ENCODE data around the gene SPINK5.

DNA sequence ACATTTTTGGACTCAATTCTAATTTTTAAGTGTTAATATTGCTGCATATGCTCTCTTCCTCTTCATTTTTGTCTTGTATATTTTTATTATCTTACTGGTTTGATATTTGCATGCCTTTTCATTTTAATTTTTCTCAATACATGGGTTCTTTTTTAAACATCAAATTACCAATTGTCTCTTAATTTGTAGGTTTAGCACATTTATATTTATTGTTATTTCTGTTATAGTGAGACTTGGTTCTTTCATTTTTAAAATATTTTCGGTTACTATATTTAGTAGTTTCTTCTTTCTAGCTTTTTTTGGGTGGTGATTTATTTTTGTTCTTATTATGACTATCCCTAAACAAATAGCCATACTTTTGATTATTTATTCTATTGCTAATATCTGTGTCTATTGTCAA lies 19.4 kb downstream of the SPINK5 start:
- no peak for TF ChIP-seq MAFK (IDR thresholded peaks at IDR 0.05; ENCODE audit: partially characterized antibody)
- TF ChIP-seq, protein P1, sequence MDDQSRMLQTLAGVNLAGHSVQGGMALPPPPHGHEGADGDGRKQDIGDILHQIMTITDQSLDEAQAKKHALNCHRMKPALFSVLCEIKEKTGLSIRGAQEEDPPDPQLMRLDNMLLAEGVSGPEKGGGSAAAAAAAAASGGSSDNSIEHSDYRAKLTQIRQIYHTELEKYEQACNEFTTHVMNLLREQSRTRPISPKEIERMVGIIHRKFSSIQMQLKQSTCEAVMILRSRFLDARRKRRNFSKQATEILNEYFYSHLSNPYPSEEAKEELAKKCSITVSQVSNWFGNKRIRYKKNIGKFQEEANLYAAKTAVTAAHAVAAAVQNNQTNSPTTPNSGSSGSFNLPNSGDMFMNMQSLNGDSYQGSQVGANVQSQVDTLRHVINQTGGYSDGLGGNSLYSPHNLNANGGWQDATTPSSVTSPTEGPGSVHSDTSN (IDR thresholded peaks at IDR 0.05), result no peak
- TF ChIP-seq KDM1A (IDR thresholded peaks at IDR 0.05; ENCODE audit: low read depth), result no peak
- TF ChIP-seq ZSCAN20 (CRISPR knock-in tag; IDR thresholded peaks at IDR 0.05), result no peak
- TF ChIP-seq, protein P2, sequence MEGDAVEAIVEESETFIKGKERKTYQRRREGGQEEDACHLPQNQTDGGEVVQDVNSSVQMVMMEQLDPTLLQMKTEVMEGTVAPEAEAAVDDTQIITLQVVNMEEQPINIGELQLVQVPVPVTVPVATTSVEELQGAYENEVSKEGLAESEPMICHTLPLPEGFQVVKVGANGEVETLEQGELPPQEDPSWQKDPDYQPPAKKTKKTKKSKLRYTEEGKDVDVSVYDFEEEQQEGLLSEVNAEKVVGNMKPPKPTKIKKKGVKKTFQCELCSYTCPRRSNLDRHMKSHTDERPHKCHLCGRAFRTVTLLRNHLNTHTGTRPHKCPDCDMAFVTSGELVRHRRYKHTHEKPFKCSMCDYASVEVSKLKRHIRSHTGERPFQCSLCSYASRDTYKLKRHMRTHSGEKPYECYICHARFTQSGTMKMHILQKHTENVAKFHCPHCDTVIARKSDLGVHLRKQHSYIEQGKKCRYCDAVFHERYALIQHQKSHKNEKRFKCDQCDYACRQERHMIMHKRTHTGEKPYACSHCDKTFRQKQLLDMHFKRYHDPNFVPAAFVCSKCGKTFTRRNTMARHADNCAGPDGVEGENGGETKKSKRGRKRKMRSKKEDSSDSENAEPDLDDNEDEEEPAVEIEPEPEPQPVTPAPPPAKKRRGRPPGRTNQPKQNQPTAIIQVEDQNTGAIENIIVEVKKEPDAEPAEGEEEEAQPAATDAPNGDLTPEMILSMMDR (IDR thresholded peaks at IDR 0.05), result no peak
- TF ChIP-seq NR3C1 (IDR thresholded peaks at IDR 0.05), result no peak
- TF ChIP-seq NPAS2 (CRISPR knock-in tag; IDR thresholded peaks at IDR 0.05; ENCODE audit: borderline replicate concordance), result no peak
- TF ChIP-seq SREBF2 (IDR thresholded peaks at IDR 0.05), result no peak
- TF ChIP-seq, protein P3, sequence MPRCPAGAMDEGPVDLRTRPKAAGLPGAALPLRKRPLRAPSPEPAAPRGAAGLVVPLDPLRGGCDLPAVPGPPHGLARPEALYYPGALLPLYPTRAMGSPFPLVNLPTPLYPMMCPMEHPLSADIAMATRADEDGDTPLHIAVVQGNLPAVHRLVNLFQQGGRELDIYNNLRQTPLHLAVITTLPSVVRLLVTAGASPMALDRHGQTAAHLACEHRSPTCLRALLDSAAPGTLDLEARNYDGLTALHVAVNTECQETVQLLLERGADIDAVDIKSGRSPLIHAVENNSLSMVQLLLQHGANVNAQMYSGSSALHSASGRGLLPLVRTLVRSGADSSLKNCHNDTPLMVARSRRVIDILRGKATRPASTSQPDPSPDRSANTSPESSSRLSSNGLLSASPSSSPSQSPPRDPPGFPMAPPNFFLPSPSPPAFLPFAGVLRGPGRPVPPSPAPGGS (IDR thresholded peaks at IDR 0.05), result no peak
- TF ChIP-seq RAD21 (conservative IDR thresholded peaks at IDR 0.05 in 1 of 2, IDR thresholded peaks at IDR 0.05 in 1 of 2), result no peak
- TF ChIP-seq, protein P4, sequence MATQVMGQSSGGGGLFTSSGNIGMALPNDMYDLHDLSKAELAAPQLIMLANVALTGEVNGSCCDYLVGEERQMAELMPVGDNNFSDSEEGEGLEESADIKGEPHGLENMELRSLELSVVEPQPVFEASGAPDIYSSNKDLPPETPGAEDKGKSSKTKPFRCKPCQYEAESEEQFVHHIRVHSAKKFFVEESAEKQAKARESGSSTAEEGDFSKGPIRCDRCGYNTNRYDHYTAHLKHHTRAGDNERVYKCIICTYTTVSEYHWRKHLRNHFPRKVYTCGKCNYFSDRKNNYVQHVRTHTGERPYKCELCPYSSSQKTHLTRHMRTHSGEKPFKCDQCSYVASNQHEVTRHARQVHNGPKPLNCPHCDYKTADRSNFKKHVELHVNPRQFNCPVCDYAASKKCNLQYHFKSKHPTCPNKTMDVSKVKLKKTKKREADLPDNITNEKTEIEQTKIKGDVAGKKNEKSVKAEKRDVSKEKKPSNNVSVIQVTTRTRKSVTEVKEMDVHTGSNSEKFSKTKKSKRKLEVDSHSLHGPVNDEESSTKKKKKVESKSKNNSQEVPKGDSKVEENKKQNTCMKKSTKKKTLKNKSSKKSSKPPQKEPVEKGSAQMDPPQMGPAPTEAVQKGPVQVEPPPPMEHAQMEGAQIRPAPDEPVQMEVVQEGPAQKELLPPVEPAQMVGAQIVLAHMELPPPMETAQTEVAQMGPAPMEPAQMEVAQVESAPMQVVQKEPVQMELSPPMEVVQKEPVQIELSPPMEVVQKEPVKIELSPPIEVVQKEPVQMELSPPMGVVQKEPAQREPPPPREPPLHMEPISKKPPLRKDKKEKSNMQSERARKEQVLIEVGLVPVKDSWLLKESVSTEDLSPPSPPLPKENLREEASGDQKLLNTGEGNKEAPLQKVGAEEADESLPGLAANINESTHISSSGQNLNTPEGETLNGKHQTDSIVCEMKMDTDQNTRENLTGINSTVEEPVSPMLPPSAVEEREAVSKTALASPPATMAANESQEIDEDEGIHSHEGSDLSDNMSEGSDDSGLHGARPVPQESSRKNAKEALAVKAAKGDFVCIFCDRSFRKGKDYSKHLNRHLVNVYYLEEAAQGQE (IDR thresholded peaks at IDR 0.05), result no peak
